Measurements from ENCODE around the gene SLC2A3. TPM values are rescaled to one million over a fixed set of nuclear protein-coding genes. Genes with fewer than 3 reads are reported as not detected.
"Not testable (repeated sequence)": the region's sequence is repeated elsewhere in the genome, so short reads cannot be mapped to it uniquely, and the experiment has no call there.

The SLC2A3 gene
- polyA plus RNA-seq, 1 donor from 2014 or later = 27.2 TPM

DNA sequence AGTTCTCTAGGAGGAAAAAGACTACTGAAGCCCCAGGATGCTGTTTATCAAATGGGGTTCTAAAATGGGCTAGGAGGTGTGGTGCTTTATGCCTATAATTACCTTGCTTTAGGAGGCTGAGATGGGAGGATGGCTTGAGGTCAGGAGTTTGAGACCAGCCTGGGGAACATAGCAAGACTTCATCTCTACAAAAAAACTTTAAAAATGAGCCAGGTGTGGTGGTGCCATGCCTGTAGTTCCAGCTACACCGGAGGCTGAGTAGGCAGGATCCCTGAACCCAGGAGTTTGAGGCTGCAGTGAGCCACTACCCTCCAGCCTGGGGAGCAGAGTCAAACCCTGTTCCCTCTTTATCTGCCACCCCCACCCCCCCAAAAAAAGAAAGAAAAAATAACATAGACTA lies 23.3 kb upstream of the SLC2A3 start:
- Histone ChIP-seq H3K4me2 (ENCODE audit: low read length) (no peak overlapping the region), H3K9me3 (ENCODE audit: low read length) (no peaks in the 10 kb centered on the region), H4K20me1 (ENCODE audit: insufficient read depth) (no peaks in the 10 kb centered on the region), H3K79me2 (replicated peaks; ENCODE audit: insufficient read depth, low read length) (no peaks in the 10 kb centered on the region), H3K9ac (ENCODE audit: low read length) (no peak overlapping the region), H3K27me3 (ENCODE audit: insufficient read depth, low read depth, low read length) (no peaks in the 10 kb centered on the region), H3K36me3 (ENCODE audit: insufficient read depth, low read length) (no peaks in the 10 kb centered on the region), H3K4me3 (ENCODE audit: low read length) (no peak overlapping the region), H3K27ac (ENCODE audit: low read length) (no peak overlapping the region), H3F3A (ENCODE audit: insufficient read depth, low read length, poor library complexity, severe bottlenecking) (no peaks in the 10 kb centered on the region), H2AFZ (ENCODE audit: low read depth, low read length) (no peak overlapping the region), H3K9me2 (ENCODE audit: insufficient read depth, low read length) (no peaks in the 10 kb centered on the region)
- TF ChIP-seq EP300 (conservative IDR thresholded peaks at IDR 0.05; ENCODE audit: poor library complexity, severe bottlenecking) (no peak), POLR2AphosphoS5 (IDR thresholded peaks at IDR 0.05) (no peak), MXI1 (conservative IDR thresholded peaks at IDR 0.05; ENCODE audit: poor library complexity, severe bottlenecking) (no peak), RAD21 (conservative IDR thresholded peaks at IDR 0.05) (no peak), CTCF (IDR thresholded peaks at IDR 0.05; ENCODE audit: poor library complexity, severe bottlenecking) (no peak), SMC3 (conservative IDR thresholded peaks at IDR 0.05; ENCODE audit: poor library complexity) (no peak)

GRCh38 chr12:7954877-7955276 lies 18.9 kb upstream of the SLC2A3 start:
- H3K27me3 ChIP-seq (ENCODE audit: insufficient read depth, low read depth, low read length); H3K9me2 ChIP-seq (ENCODE audit: insufficient read depth, low read length); H2AFZ ChIP-seq (ENCODE audit: low read depth, low read length); H3K9me3 ChIP-seq (ENCODE audit: low read length); H3K4me2 ChIP-seq (ENCODE audit: low read length); H3F3A ChIP-seq (ENCODE audit: insufficient read depth, low read length, poor library complexity, severe bottlenecking); H3K4me3 ChIP-seq (ENCODE audit: low read length); H3K36me3 ChIP-seq (ENCODE audit: insufficient read depth, low read length); H3K27ac ChIP-seq (ENCODE audit: low read length); H3K79me2 ChIP-seq (replicated peaks; ENCODE audit: insufficient read depth, low read length); H3K9ac ChIP-seq (ENCODE audit: low read length); H4K20me1 ChIP-seq (ENCODE audit: insufficient read depth): not testable (repeated sequence)

DNA sequence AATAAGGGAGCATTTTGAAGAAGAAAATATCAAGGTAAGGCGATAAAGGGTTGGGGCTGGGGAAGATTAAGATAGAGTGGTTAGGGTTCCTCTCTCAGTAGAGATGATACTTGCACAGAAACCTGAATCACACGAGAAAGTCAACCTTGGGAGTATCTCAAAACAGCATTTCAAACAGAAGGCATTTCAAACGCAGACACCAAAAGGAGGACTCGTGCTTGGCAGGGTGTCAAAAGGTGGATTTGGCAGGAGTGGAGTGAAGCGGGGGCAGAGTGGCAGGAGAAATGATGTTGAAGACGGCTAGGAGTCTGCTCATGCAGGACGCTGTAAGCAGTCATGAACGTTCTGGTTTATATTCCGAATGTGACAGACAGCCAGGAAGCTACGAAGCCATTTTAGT lies 18.4 kb upstream of the SLC2A3 start:
- not testable (repeated sequence) for H3K27ac ChIP-seq (ENCODE audit: low read length); H4K20me1 ChIP-seq (ENCODE audit: insufficient read depth); H3F3A ChIP-seq (ENCODE audit: insufficient read depth, low read length, poor library complexity, severe bottlenecking); H3K9ac ChIP-seq (ENCODE audit: low read length); H3K9me2 ChIP-seq (ENCODE audit: insufficient read depth, low read length); H3K4me2 ChIP-seq (ENCODE audit: low read length); H3K27me3 ChIP-seq (ENCODE audit: insufficient read depth, low read depth, low read length); H2AFZ ChIP-seq (ENCODE audit: low read depth, low read length); H3K36me3 ChIP-seq (ENCODE audit: insufficient read depth, low read length); H3K79me2 ChIP-seq (replicated peaks; ENCODE audit: insufficient read depth, low read length); H3K4me3 ChIP-seq (ENCODE audit: low read length); H3K9me3 ChIP-seq (ENCODE audit: low read length)

GRCh38 chr12:7953912-7954311 lies 17.9 kb upstream of the SLC2A3 start:
- not testable (repeated sequence) for H2AFZ ChIP-seq (ENCODE audit: low read depth, low read length); H3K27ac ChIP-seq (ENCODE audit: low read length); H3K9me2 ChIP-seq (ENCODE audit: insufficient read depth, low read length); H3K4me3 ChIP-seq (ENCODE audit: low read length); H3K9me3 ChIP-seq (ENCODE audit: low read length); H3K79me2 ChIP-seq (replicated peaks; ENCODE audit: insufficient read depth, low read length); H4K20me1 ChIP-seq (ENCODE audit: insufficient read depth); H3K27me3 ChIP-seq (ENCODE audit: insufficient read depth, low read depth, low read length); H3K4me2 ChIP-seq (ENCODE audit: low read length); H3K9ac ChIP-seq (ENCODE audit: low read length); H3F3A ChIP-seq (ENCODE audit: insufficient read depth, low read length, poor library complexity, severe bottlenecking); H3K36me3 ChIP-seq (ENCODE audit: insufficient read depth, low read length)

All from neural cell (in vitro differentiated cells).